Endothelial cell of umbilical vein (primary cell): Measurements from ENCODE around the gene NCOA6. TPM values are rescaled to one million over a fixed set of nuclear protein-coding genes. Genes with fewer than 3 reads are reported as not detected.

Experiments
- BruUV-seq: library from RNA; stranded (reverse); fragments of 400-500 nt; replicated peaks from 2 replicates; lab custom pipeline; 2021; lab: Mats Ljungman, UMichigan
- CTCF ChIA-PET: fragments of 300-600, 350-600 bp; sonication (Branson Sonifier 250); formaldehyde crosslinking; loops from one replicate; lab custom pipeline; 2021; ENCODE audit warnings: antibody characterized with exemption, inconsistent platforms; lab: Charles Lee
- POLR2A ChIA-PET: fragments of 300-600, 350-600 bp; sonication (Branson Sonifier 250); formaldehyde crosslinking; loops from one replicate; lab custom pipeline; 2021; ENCODE audit warnings: antibody characterized with exemption, inconsistent platforms; lab: Charles Lee
- DNase-seq: peaks from one replicate; pipeline ENCODE4 v3.0.0-alpha.2; 2011; ENCODE audit warnings: low read depth, low spot score
- FAIRE-seq: peaks from 2 replicates; lab custom pipeline; 2011; peaks lifted over from hg19 to GRCh38; lab: Jason Lieb, UNC
- H2AFZ ChIP-seq: 2 replicates; pipeline ENCODE4 v1.6.0; 2012; ENCODE audit warnings: low read depth, low read length, control low read depth, inconsistent platforms
- H3K27ac ChIP-seq: 2 replicates; pipeline ENCODE4 v1.5.1; 2011; ENCODE audit warnings: low read depth, mild to moderate bottlenecking, control low read depth, low read length, moderate library complexity; ENCODE audit not compliant: insufficient read depth
- H3K27me3 ChIP-seq, 2 experiments: 2 replicates each; pipeline versions ENCODE4 v1.6.0 to v1.6.1; 2011; ENCODE audit warnings: low read length in 2 of 2, mixed read lengths in 1 of 2; ENCODE audit not compliant: control insufficient read depth in 2 of 2, insufficient read depth in 2 of 2
- H3K36me3 ChIP-seq, 2 experiments: 2 replicates in 1 of 2; 3 replicates in 1 of 2; pipeline ENCODE4 v1.5.1; 2011; ENCODE audit warnings: low read length in 2 of 2, mild to moderate bottlenecking in 1 of 2, moderate library complexity in 1 of 2; ENCODE audit not compliant: control insufficient read depth in 2 of 2, insufficient read depth in 2 of 2; ENCODE audit errors: extremely low read depth in 1 of 2
- H3K4me1 ChIP-seq: 3 replicates; pipeline ENCODE4 v1.5.1; 2011; ENCODE audit warnings: mild to moderate bottlenecking, low read length; ENCODE audit not compliant: control insufficient read depth, insufficient read depth; ENCODE audit errors: extremely low read depth
- H3K4me2 ChIP-seq: 2 replicates; pipeline ENCODE4 v1.6.1; 2011; ENCODE audit warnings: low read length, control low read depth, mixed read lengths; ENCODE audit not compliant: insufficient read depth
- H3K4me3 ChIP-seq, 3 experiments: fragments of 200-600 bp in 1 of 3; sonication (generic), shearing (Covaris generic) in 1 of 3; replicated peaks in 1 of 3; 2 replicates each; pipeline ENCODE4 v1.5.1; 2011 to 2016; ENCODE audit warnings: control low read depth in 3 of 3, low read length in 3 of 3, mild to moderate bottlenecking in 2 of 3, inconsistent platforms in 1 of 3, low read depth in 1 of 3, moderate library complexity in 1 of 3; ENCODE audit not compliant: insufficient read depth in 1 of 3
- H3K79me2 ChIP-seq: 2 replicates; pipeline ENCODE4 v1.6.0; 2012; ENCODE audit warnings: low read length, inconsistent platforms; ENCODE audit not compliant: control insufficient read depth, insufficient read depth
- H3K9ac ChIP-seq: replicated peaks from 2 replicates; pipeline ENCODE3; 2011; ENCODE audit warnings: low read length, control low read depth; ENCODE audit not compliant: insufficient read depth; ENCODE audit errors: extremely low read depth
- H3K9me1 ChIP-seq: replicated peaks from 3 replicates; pipeline ENCODE4 v1.6.0; 2011; ENCODE audit warnings: mild to moderate bottlenecking, low read length; ENCODE audit not compliant: control insufficient read depth, insufficient read depth; ENCODE audit errors: extremely low read depth
- H3K9me3 ChIP-seq: replicated peaks from 2 replicates; pipeline ENCODE4 v1.5.1; 2012; ENCODE audit warnings: low read length, inconsistent platforms; ENCODE audit not compliant: control insufficient read depth, insufficient read depth
- H4K20me1 ChIP-seq: replicated peaks from 2 replicates; pipeline ENCODE3; 2011; ENCODE audit warnings: mild to moderate bottlenecking, low read length; ENCODE audit not compliant: control insufficient read depth, insufficient read depth; ENCODE audit errors: extremely low read depth
- EZH2 ChIP-seq: IDR thresholded peaks from 2 replicates; pipeline ENCODE4 v1.6.1; 2012; ENCODE audit warnings: borderline replicate concordance, low read depth, mild to moderate bottlenecking, moderate library complexity, low read length, inconsistent platforms; ENCODE audit not compliant: severe bottlenecking
- FOS ChIP-seq: IDR thresholded peaks from 2 replicates; pipeline ENCODE4 v1.6.1; 2011; ENCODE audit warnings: mild to moderate bottlenecking, low read length, moderate library complexity, borderline replicate concordance; ENCODE audit not compliant: insufficient read depth
- GATA2 ChIP-seq: IDR thresholded peaks from 2 replicates; pipeline ENCODE4 v1.7.0; 2011; ENCODE audit warnings: low read depth, mild to moderate bottlenecking, moderate library complexity, mixed read lengths, low read length; ENCODE audit not compliant: insufficient read length, insufficient read depth
- MYC ChIP-seq: IDR thresholded peaks from one replicate; pipeline ENCODE4 v1.6.1; 2011; ENCODE audit warnings: mild to moderate bottlenecking, low read depth, low read length
- POLR2AphosphoS5 ChIP-seq: IDR thresholded peaks from 2 replicates; pipeline ENCODE4 v1.6.1; 2012; ENCODE audit warnings: low read depth, mild to moderate bottlenecking, control low read depth, low read length, moderate library complexity; ENCODE audit not compliant: insufficient read depth
- dilution Hi-C: fragments of 300-500 bp; cut with MboI; formaldehyde crosslinking; loops from one replicate; pipeline ENCODE4 v1.15.0; 2019; ENCODE audit warnings: low sequenced_read_pairs; ENCODE audit not compliant: extremely low pct_ligation_motif_present
- intact Hi-C: fragments of 100-400 bp; cut with micrococcal nuclease; formaldehyde crosslinking; loops from one replicate; pipeline ENCODE4 v1.10.0; 2022
- polyA plus RNA-seq, 4 experiments: library from polyadenylated mRNA; depleted of rRNA in 3 of 4; stranded (reverse) in 3 of 4; unstranded in 1 of 4; fragments of >200 nt; gene quantifications; 2 replicates each; pipeline versions ENCODE4 v1.2.1 to v1.2.3, GENCODE V29; 2011 to 2012; ENCODE audit warnings: missing spikeins in 1 of 4
- total RNA-seq: library from RNA; stranded (reverse); gene quantifications from 2 replicates; pipeline ENCODE4 v1.2.3, GENCODE V29; 2021
- TF ChIP-seq, protein P1 (sequence below), 2 donors: IDR thresholded peaks; 1 replicate in 1 of 2; 2 replicates in 1 of 2; pipeline ENCODE4 v1.5.1; 2011; ENCODE audit warnings: low read length in 2 of 2, mild to moderate bottlenecking in 2 of 2, moderate library complexity in 2 of 2, control low read depth in 1 of 2, inconsistent platforms in 1 of 2, low read depth in 1 of 2; ENCODE audit not compliant: insufficient read depth in 1 of 2; ENCODE audit errors: extremely low read depth in 1 of 2
- TF ChIP-seq, protein P2 (sequence below): IDR thresholded peaks from 2 replicates; pipeline ENCODE4 v1.6.1; 2011; ENCODE audit not compliant: insufficient read depth, insufficient read length

NCOA6 gene
- total and polyA plus RNA-seq, 2 donors (not counting 3 experiments of a cell fraction or from before 2014, with no cell fraction given): 16.9 to 26.7 TPM

DNA sequence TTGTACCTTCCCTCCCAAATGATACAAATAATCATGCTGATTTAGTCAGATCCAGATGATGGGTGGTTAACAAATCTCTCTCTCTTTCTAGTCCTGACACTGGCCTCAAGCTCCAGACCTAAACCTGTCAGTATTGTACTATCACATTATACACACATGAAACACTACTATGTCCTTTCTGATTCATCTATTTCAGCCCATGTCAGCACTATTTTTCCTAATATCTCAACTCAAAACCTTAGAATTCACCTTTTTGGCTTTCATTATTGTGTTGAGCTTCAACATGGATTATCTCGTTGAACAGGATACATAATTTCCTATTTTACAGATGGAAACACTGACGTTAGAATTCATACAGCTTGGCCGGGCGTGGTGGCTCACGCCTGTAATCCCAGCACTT is 152.0 kb downstream of the NCOA6 start:
- FAIRE-seq (no peak), DNase-seq (no peak)
- no peaks in the 10 kb centered on the region for H3K9me3 ChIP-seq
- BruUV-seq: no TSS peak
- H3K79me2 ChIP-seq: peaks cover 9% of the 10 kb centered on the region
- H3K27ac ChIP-seq: no peak overlapping the region
- no peaks in the 10 kb centered on the region for H3K27me3 ChIP-seq
- intact Hi-C loops (no loop called here), dilution Hi-C loops (no loop called here)
- H3K4me3 ChIP-seq: no peak overlapping the region
- ChIA-PET POLR2A (no interaction called here), CTCF (no interaction called here)
- H2AFZ ChIP-seq: no peak overlapping the region
- peaks cover 4% of the 10 kb centered on the region for H3K4me1 ChIP-seq
- TF ChIP-seq, protein P1, sequence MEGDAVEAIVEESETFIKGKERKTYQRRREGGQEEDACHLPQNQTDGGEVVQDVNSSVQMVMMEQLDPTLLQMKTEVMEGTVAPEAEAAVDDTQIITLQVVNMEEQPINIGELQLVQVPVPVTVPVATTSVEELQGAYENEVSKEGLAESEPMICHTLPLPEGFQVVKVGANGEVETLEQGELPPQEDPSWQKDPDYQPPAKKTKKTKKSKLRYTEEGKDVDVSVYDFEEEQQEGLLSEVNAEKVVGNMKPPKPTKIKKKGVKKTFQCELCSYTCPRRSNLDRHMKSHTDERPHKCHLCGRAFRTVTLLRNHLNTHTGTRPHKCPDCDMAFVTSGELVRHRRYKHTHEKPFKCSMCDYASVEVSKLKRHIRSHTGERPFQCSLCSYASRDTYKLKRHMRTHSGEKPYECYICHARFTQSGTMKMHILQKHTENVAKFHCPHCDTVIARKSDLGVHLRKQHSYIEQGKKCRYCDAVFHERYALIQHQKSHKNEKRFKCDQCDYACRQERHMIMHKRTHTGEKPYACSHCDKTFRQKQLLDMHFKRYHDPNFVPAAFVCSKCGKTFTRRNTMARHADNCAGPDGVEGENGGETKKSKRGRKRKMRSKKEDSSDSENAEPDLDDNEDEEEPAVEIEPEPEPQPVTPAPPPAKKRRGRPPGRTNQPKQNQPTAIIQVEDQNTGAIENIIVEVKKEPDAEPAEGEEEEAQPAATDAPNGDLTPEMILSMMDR (IDR thresholded peaks at IDR 0.05; ENCODE audit: extremely low read depth in 1 of 2, insufficient read depth in 1 of 2, low read depth in 1 of 2, low read length in 2 of 2): no peak
- TF ChIP-seq MYC (no peak), EZH2 (no peak)
- H3K9me1 ChIP-seq: no peaks in the 10 kb centered on the region
- H3K9ac ChIP-seq: no peak overlapping the region
- no peaks in the 10 kb centered on the region for H4K20me1 ChIP-seq
- H3K4me2 ChIP-seq: no peak overlapping the region
- no peaks in the 10 kb centered on the region for H3K36me3 ChIP-seq

DNA sequence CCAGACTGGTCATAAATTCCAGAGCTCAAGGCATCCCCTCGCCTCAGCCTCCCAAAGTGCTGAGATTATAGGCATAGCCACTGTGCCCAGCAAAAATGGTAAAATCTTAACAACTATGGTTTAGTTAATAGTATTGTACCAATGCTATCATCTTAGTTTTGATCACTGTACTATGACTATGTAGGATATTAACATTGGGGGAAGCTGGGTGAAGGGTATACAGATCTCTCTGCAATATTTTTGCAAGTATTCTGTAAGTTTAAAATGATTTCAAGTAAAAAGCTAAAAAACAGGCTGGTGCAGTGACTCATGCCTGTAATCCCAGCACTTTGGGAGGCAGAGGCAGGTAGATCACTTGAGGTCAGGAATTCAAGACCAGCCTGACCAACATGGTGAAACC is 156.4 kb downstream of the NCOA6 start:
- no peak for TF ChIP-seq POLR2AphosphoS5
- TF ChIP-seq FOS: no peak
- TF ChIP-seq, protein P2, sequence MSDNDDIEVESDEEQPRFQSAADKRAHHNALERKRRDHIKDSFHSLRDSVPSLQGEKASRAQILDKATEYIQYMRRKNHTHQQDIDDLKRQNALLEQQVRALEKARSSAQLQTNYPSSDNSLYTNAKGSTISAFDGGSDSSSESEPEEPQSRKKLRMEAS: no peak
- TF ChIP-seq GATA2: no peak
- TF ChIP-seq MYC: no peak
- BruUV-seq: no TSS peak
- Histone ChIP-seq H3K4me1 (no peaks in the 10 kb centered on the region), H4K20me1 (no peaks in the 10 kb centered on the region), H3K4me2 (no peak overlapping the region), H3K36me3 (no peaks in the 10 kb centered on the region), H3K27me3 (no peaks in the 10 kb centered on the region), H3K4me3 (no peak overlapping the region), H3K9me3 (no peaks in the 10 kb centered on the region), H3K9ac (no peak overlapping the region), H3K27ac (no peak overlapping the region), H2AFZ (no peak overlapping the region), H3K9me1 (no peaks in the 10 kb centered on the region), H3K79me2 (peaks cover 5% of the 10 kb centered on the region)
- intact Hi-C loops (no loop called here), dilution Hi-C loops (no loop called here)
- CTCF ChIA-PET: interaction anchor here (1.5 kb wide), 1 partner anchor 12 kb away, joined by 3 read pairs; no protein-coding TSS in a partner anchor
- FAIRE-seq: no peak
- DNase-seq: no peak
- POLR2A ChIA-PET: interaction anchor here (0.6 kb wide), 1 partner anchor 1100 kb away, joined by 7 read pairs; no protein-coding TSS in a partner anchor
